GM18909 (cell line): ENCODE results near the gene NPHP4.
"Not testable (repeated sequence)": the region's sequence is repeated elsewhere in the genome, so short reads cannot be mapped to it uniquely, and the experiment has no call there.

Experiments
- ATAC-seq: cut with Tn5 transposase; IDR thresholded peaks from one replicate; pipeline ENCODE4 v1.9.1; 2021; ENCODE audit warnings: mild to moderate bottlenecking; ENCODE audit not compliant: unreplicated experiment, poor library complexity

Gene NPHP4

DNA sequence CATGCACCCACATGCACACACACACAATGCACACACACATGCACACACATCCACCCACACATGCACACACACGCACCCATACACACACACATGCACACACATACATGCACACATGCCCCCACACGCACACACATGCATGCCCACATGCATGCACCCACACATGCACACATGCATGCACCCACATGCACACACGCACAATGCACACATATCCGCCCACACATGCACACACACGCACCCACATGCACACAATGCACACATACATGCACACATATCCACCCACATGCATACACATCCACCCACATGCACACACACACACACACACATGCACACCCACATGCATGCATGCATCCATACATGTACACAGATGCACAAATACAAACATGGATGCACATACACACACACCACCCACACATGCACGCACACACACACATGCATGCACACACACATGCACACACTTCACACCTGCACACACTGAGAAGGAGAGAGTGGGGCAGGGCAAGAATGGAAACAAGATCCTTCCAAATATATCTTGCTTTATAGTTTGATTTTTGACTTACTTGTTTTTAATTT, 123.2 kb downstream of the NPHP4 start:
- no peak for ATAC-seq

DNA sequence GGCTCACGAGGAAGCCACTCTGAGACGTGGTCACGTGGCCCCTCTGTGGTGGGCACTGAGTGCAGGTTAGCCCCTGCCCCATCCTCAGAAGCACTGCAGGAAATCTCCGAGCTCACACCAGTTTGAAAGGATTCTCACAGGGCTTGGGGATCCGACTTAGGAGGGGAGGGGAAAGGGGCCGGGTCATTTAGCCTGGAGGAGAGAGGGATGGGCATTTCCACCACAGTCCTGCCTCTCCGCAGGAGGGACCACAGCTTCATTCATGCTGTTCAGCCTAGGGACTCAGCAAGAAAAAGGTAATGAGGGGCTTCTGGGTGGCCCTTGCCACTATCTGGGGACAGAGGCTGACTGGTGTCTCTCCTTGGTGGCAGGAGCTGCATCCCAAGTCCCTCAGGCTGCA, 126.5 kb downstream of the NPHP4 start:
- no peak for ATAC-seq

DNA sequence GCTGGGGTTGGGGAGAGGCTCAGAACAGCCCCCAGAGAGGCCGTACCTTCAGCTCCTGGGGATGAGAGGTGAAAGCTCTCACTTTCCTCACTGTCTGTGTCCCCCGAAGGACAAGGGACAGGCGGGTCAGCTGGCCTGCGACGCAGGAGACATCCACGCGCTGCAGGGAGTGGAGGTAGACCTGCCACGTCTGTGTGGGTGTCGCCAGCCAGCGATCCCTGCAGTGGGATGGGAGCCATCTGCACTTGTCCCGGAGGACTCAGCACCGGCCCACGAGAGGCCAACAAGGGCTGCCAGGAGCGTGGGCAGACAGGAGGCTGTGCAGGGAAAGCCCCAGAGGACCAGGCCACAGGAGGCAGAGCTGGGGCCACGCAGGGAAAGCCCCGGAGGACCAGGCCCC, 127.2 kb downstream of the NPHP4 start:
- ATAC-seq: no peak

DNA sequence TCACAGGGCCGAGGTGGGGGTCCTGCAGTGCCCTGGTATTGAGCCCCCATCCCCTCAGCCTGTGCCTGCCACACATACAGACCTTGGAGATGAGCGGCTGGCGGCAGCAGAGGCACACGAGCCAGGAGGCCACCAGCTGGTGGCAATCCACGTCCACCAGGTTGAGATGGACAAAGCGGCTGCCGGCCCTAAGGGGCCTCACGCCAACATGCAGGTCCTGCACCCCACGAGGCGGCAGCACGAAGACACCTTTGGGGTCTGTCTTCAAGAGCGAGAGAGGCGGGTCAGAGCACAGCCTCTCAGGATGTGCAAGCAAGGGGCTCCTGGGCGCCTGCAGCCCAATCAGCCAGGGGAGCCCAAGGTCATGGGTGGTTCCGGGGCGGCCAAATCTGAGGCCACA, 128.0 kb downstream of the NPHP4 start:
- no peak for ATAC-seq

DNA sequence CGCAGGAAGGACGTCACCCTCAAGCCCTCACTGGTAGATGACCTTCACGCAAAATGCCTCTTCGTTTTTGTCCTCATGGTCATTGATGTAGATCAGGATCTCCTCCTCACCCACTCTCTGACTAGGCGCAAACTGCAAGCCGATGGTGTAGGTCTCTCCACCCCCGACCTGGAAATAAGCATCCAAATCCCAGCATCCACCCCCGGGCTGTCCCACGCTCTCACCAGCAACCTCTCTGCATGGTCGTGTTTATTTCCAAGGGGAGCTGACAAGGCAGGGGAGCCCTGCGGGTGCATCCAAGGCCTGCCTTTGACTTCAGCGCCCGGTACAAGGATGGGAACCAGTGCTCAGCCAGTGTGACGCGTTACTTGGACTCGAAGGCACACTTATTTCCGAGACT, 129.0 kb downstream of the NPHP4 start:
- no peak for ATAC-seq

DNA sequence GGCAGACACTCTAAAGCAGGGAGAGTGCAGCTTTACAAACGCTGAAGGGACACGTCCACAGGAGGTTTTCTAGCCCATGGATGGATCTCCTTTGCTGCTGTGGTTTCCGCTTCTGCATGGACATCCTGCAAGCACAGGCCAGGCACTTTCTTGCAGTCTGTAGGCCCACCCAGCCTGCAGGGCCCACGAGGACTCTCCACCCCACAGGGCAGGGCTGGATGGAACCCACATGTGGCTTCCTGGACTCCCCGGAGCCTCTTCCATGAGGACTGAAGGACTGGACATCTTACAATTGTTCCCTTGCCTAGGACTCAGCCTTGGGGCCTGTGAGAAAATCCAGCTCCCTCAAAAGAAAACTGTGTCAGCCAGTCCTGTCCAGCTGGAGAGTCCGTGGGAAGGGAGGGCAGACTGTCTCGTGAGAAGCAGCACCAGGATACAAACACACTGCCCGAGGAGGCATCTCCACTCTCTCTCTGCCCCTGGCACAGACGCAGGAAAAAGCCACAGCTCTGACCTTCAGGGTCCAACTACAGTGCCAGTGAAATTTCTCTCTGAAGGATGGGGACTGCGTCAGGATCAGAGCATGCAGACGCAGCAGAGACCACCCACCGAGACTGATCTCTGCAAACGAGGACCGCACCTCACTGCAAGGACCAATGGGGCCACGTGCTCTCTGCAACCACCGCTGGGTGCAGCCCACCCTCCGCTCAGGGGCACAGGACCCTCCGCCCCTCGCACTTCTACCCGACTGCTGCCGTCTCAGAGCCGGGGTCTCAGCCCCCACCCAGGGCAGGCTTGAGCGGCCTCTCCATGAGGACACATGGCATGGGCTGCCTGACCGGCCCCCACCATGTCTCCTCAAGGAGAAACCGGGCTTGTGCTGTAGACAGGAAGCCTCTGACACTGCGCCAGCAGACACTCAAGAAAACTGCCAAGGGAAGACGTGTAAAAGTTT, 130.1 kb downstream of the NPHP4 start:
- ATAC-seq: no peak

DNA sequence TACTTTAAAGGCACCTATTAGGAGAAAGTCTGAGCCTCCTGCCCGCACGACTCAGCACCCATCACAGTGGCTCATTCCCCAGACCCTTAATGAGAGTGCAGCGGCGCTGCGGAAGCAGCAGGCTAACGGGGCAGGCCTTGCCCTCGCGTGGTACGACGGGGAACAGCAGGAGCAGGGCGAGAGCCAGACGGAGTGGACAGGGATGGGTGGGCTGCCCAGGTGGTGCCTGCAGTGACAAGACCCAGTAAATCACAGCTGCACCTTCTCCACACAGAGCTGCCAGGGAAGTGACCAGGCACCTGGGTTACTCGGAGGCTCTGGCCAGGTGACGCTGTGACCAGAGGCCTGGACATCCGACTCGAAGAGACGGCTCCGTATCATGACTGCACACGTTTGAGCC, 131.9 kb downstream of the NPHP4 start:
- ATAC-seq: no peak

DNA sequence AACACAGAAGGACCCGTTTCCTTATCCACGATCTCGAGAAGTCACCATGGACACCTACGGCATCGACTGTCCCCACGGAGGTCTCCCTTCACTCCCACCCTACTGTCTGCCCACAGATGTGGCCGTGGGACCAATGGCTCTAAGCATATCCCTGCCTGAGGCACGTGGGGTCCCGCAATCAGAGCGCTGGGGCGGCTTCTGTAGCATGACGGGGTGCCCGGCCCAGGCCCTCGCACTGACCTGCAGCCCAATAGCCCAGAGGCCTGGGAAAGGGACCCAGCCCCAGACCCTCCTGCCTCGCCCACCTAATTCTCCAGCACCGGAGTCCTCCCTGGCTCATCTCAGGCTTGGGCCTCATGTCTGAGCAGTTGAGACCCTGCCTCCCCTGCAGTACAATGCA, 132.5 kb downstream of the NPHP4 start:
- no peak for ATAC-seq

DNA sequence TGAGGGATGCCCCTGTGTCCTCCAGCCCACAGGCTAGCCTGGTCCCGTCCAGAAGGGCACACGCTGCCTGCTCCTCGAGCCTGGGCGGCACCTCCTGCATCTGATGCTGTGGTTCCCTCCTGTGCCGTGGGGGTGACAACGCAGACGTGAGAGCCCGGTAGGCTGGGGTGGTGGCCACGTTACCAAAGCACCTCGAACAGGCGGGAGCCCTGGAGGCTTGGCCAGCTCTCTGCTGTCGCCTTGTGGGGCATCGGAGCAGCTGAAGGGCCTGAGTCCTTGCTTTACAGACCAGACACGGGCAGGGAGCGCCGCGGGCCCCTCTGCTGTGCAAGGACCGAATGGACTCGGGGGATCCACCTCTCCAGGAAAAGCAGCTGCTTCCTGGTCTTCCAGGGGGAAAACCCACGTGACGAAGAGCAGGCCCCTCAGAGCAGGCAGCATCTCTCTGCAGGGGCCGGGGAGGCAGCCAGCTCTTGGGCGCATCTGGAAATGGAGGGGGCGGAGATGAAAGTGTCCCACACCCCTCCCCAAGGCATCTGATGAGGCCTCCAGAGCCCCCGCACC, 133.3 kb downstream of the NPHP4 start:
- no peak for ATAC-seq

DNA sequence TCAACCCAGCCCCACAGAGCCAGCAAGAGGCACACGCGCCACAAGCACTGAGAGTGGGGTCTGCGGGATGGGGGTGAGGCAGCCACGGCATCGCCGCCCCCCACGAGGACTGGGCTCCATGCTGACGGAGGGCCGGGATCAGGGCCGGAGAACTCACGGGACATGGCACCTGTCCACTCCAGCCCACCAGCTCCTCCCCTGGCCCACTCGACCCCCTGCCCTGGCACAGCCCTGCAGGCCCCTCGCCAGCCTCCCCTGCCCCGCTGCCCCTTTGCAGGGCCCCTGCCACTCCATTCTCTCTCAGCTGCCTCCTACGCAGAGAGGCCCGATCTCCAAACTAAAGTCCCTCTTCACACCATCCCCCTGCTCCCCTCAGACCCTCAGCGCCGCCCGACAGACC, 134.0 kb downstream of the NPHP4 start:
- ATAC-seq: no peak

DNA sequence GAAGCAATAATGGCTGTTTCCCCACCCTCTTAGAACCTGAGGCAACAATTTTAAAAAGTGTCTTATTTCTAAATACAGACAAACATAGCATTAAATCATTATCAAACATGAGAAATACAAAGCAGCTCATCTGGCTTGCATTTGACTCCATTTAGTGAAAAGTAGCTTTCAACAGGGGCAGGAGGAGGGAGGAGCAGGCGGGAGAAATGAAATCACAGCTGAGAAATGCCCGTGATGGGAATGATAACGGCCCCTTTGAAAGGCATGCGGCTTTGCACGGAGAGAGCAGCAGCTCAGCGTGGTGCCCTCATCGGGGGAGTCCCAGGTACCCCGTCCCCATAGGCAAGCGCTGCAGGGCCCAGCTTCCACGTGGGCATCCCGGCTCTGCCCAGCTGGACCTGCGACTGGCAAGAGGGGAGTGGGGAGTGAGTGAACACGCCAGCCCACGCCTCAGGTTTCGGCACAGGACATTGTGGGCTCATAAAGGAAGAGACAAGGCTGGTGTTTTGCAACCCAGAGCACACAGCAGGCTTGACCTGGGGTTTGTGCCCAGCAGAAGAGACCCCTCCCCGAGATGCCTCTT, 134.6 kb downstream of the NPHP4 start:
- ATAC-seq: no peak

DNA sequence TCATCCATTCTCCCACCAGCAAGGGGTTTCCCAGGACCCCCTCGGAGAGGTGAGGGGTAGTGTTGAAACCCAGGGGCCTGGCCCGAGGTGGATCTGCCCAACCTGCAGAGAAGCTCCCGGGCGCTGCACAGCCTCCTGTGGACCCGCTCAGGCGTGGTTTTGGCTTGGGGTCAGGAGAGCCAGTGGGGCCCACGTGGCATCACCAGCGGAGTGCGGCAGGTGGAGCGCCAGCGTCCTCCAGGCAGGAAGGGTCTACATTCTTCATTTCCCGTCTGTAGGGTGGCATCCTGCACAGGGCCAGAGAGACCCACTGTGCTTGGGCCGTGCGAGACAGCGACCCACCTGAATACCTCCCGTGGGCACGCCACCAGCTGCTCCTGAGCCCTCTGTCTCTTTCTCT, 135.2 kb downstream of the NPHP4 start:
- no peak for ATAC-seq

DNA sequence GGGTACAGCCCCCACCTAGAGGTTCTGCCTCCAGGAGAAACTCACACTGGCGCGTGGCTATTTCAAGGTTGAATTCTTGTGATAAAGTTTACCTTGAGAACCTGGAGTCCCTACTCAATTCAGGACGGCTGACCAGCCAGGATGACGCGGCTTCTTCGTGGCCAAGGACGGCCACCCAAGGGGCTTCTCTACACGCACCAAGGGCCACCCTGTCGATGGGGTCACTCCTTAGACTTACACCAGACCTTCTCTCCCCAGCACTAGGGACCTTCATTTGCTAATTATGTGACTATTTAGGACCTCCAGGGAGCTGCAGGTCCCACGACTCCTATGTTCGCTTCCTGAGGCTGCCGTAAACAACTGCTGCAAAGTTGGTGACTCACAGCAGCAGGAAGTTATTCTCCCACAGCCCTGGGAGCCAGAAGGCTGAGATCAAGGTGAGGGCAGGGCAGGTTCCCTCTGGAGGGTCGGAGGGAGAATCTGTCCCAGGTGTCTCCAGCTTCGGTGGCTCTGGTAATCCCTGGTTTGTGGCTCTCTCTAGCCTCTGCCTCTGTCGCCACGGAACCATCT, 135.9 kb downstream of the NPHP4 start:
- ATAC-seq: no peak

DNA sequence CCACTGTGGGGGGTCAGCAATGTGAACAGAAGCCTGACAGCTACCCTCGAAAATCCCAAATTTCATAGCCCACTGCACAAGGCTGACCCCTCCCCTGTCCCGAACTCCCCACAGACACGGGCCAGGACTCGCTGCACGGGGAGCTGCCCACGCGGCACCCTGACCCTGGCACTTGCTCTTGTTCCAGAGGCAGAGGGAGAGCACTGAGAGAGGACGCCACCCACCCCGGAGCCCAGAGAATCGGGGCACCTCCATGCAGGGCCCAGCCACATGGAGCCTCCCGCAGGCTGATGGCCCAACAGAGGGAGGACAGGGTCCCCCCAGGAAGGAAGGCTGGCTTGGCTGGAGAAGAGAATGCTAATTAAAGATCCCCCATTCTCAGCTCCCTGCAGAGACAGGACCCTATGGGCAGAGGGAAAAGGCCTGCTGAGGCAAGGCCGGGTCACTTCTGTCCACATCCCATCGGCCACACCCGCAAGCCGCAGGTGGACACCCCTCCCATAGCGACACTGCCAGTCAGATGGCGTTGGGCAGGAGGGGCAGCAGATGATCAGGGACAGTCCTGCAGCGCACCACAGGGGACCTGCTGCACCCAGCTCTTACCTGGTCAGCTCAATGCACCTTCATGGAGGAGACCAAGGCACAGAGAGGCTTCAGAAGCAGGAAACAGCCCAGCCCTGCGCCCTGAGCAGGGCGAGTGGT, 136.9 kb downstream of the NPHP4 start:
- no peak for ATAC-seq

DNA sequence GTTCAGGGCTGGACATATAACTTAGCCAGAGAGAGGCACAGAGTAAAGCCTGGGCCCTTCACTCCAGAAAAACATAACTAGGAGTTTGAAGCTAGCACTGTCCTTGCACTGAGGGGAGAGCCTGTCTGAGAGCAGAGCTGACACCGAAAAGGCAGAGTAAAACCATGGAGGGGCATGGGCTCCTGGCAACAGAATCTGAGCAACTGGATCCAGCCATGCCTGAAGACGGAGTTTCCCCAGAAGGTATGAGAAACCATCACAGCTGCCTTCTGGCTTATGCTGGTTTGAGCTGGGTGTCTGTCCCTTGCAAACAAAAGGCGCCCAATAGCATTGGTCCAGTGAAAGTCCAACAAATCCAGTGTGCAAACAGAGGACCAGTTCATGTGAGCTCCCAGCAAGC, 137.5 kb downstream of the NPHP4 start:
- ATAC-seq: no peak

DNA sequence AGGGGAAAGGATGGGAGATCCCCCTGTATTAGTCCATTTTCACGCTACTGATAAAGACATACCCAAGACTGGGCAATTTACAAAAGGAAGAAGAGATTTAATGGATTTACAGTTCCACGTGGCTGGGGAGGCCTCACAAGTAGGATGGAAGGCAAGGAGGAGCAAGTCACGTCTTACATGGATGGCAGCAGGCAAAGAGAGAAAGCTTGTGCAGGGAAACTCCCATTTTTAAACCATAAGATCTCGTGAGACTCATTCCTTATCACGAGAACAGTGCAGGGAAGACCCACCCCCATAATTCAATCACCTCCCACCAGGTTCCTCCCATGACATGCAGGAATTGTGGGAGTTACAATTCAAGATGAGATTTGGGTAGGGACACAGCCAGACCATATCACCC, 138.4 kb downstream of the NPHP4 start:
- ATAC-seq: not testable (repeated sequence)

DNA sequence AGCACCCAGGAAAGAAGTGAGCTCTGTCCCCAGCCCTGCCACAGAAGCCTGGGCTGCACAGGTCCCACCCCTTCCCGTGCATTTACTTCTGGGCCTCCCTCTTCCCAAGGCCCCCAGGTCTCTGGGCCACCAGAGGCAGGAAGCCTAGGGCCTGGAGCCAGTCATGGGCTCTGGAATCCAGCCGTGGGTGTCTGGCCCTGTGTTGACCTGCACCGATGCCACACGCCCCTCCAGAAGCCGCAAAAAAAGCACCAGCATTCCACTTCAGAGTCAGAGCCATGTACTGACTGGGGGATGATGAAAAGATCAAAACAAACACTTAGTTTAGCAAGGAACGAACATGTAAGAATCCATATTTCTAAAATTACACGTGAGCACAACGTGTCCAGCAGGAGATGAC, 141.7 kb downstream of the NPHP4 start:
- no peak for ATAC-seq

DNA sequence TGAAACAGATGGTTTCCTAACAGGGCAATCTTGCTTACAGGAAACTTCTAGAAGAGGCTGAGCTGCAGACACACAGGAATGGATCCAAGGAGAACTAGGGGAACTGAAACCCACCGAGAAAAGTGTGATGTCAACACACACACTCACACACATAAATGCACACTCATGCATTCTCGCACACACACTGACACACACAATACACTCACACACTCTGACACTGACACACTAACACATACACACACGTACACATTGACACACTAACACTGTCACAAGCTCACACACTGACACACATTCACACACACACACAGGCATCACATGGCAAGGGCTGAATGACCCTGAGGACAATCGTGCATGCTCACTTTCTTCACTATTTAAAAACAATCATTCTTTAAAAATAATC, 142.7 kb downstream of the NPHP4 start:
- ATAC-seq: no peak

DNA sequence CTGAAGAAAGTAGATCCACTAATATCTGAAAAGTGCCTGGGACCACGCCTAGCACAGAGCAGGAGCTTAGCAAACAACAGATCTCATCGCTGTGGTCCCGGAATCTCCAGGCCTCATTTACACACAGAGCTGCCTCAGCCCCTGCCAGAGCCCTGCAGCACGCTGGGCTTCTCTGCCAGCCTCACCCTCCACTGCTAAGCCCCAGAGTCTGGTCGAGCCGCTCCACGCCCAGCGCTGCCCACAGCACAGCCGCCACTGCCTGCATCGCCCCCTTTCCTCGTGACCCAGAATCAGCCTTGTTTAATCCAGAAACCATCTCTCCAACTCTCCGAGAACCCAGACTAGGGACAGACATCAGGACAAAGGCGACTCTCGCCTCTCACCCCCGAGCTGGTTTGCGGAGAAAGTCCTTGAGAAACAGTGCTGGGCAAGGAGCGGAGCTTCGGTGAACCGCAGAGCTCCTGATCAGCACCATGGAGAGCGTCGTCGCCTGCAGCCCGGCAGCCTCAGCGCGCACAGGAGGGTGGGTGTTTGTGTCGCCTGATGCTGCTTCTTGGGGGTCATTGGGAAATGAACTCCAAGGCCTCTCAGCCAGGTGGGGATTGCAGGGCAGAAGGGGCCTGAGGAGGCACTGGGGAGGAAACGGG, 145.1 kb downstream of the NPHP4 start:
- no peak for ATAC-seq

DNA sequence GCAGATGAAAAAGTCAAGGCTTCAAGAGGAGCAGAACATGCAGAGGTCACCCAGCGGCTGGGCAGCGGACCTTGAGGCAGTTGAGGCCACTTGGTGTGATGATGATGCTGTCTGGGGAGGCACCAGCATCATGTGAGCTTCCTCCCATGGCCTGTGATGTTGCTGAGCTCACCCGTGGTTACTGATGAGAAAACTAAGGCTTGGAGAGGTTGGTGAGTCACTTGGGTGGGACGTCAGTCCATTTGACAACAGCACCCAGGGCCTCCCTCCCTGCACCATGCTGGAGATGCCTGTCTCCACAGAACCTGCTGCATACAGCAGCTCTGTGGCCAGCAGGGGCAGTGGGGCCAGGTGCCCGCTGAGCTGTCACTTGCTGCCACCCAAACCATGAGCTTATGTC, 146.8 kb downstream of the NPHP4 start:
- no peak for ATAC-seq
